Measurements from ENCODE around the gene SH3GL2. TPM values are rescaled to one million over a fixed set of nuclear protein-coding genes. Genes with fewer than 3 reads are reported as not detected.

SH3GL2 gene
- total and polyA plus RNA-seq, 4 donors: 0.06 to 0.08 TPM; not detected in 2

DNA sequence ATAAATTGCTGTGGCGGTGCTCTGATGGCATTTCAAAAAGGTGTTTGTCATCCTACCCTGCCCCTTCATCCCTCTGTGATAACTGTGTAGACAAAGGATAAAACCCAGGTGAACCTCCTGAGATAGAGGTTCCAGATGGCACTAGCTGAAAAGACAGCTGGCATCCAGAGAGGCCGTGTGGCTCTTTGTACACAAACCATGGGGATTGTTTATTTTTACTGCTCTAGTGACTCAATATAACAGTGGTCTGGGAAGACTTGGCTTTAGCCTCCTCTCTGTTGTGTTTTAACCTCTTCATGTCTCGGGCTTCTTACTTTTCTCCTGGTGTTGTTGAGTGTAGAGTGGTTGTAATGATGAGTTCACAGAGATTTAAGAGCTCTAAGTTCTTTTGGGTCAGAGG is 48.8 kb downstream of the SH3GL2 start:
- WGBS: 15% methylated on average over 3 of the region's 3 CpGs
- Histone ChIP-seq H3K9ac (ENCODE audit: low read depth in 1 of 2, low read length in 2 of 2) (no peak overlapping the region), H3K4me1 (ENCODE audit: control insufficient read depth in 4 of 4, insufficient read depth in 4 of 4, low read length in 3 of 4) (peaks cover 2 to 21% (median 20%) of the 10 kb centered on the region in 4 donors), H3K4me3 (ENCODE audit: low read depth in 1 of 3, low read length in 3 of 3) (no peak overlapping the region), H3K9me3 (ENCODE audit: control insufficient read depth in 4 of 4, low read length in 3 of 4) (no peaks in the 10 kb centered on the region), H3K36me3 (ENCODE audit: control insufficient read depth in 4 of 4, insufficient read depth in 3 of 4, low read depth in 1 of 4, low read length in 3 of 4) (no peaks in the 10 kb centered on the region), H3K27me3 (ENCODE audit: control insufficient read depth in 4 of 4, insufficient read depth in 4 of 4, low read length in 3 of 4) (no peaks in the 10 kb centered on the region), H3K27ac (ENCODE audit: low read depth in 1 of 2, low read length in 2 of 2) (no peak overlapping the region)
- TF ChIP-seq SP1 (IDR thresholded peaks at IDR 0.05): no peak
- no peak for TF ChIP-seq CTCF (IDR thresholded peaks at IDR 0.05; ENCODE audit: low read depth, low read length, missing input control)
- peak; percentile 60 for TF ChIP-seq FOXA2 (IDR thresholded peaks at IDR 0.05)
- TF ChIP-seq HNF4A (conservative IDR thresholded peaks at IDR 0.05): peak in 1 of 2 donors; percentile 43
- peak in 1 of 2 donors; percentile 58 for TF ChIP-seq RXRA (IDR thresholded peaks at IDR 0.05)
- no peak for DNase-seq (ENCODE audit: low spot score)

- H3K27ac ChIP-seq (ENCODE audit: low read depth in 1 of 2, low read length in 2 of 2): peak overlapping the region in 1 of 2 donors; percentile 22
- TF ChIP-seq, protein P1, sequence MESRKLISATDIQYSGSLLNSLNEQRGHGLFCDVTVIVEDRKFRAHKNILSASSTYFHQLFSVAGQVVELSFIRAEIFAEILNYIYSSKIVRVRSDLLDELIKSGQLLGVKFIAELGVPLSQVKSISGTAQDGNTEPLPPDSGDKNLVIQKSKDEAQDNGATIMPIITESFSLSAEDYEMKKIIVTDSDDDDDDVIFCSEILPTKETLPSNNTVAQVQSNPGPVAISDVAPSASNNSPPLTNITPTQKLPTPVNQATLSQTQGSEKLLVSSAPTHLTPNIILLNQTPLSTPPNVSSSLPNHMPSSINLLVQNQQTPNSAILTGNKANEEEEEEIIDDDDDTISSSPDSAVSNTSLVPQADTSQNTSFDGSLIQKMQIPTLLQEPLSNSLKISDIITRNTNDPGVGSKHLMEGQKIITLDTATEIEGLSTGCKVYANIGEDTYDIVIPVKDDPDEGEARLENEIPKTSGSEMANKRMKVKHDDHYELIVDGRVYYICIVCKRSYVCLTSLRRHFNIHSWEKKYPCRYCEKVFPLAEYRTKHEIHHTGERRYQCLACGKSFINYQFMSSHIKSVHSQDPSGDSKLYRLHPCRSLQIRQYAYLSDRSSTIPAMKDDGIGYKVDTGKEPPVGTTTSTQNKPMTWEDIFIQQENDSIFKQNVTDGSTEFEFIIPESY (IDR thresholded peaks at IDR 0.05): no peak
- TF ChIP-seq JUND (IDR thresholded peaks at IDR 0.05) (no peak), FOXA1 (IDR thresholded peaks at IDR 0.05) (no peak), NR2F2 (IDR thresholded peaks at IDR 0.05) (no peak), RAD21 (IDR thresholded peaks at IDR 0.05) (peak in 1 of 2 donors; percentile 22), HNF4G (IDR thresholded peaks at IDR 0.05) (no peak), GABPA (IDR thresholded peaks at IDR 0.05 in 1 of 2, conservative IDR thresholded peaks at IDR 0.05 in 1 of 2) (no peak), FOXA2 (IDR thresholded peaks at IDR 0.05) (no peak), HNF4A (conservative IDR thresholded peaks at IDR 0.05) (peak; percentile 15 to 56), YY1 (IDR thresholded peaks at IDR 0.05) (no peak), TAF1 (conservative IDR thresholded peaks at IDR 0.05) (no peak), MAX (IDR thresholded peaks at IDR 0.05) (no peak), EGR1 (IDR thresholded peaks at IDR 0.05; ENCODE audit: low read depth in 2 of 2) (no peak), RXRA (IDR thresholded peaks at IDR 0.05) (no peak), SP1 (IDR thresholded peaks at IDR 0.05) (no peak)
- TF ChIP-seq, protein P2, sequence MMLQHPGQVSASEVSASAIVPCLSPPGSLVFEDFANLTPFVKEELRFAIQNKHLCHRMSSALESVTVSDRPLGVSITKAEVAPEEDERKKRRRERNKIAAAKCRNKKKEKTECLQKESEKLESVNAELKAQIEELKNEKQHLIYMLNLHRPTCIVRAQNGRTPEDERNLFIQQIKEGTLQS (IDR thresholded peaks at IDR 0.05): no peak
- no peak overlapping the region for H3K4me3 ChIP-seq (ENCODE audit: low read depth in 1 of 3, low read length in 3 of 3)
- H3K4me1 ChIP-seq (ENCODE audit: control insufficient read depth in 4 of 4, insufficient read depth in 4 of 4, low read length in 3 of 4): peaks cover 2 to 21% (median 20%) of the 10 kb centered on the region in 4 donors
- no peaks in the 10 kb centered on the region for H3K9me3 ChIP-seq (ENCODE audit: control insufficient read depth in 4 of 4, low read length in 3 of 4)
- 41% methylated on average over 2 of the region's 2 CpGs for WGBS
- no peaks in the 10 kb centered on the region for H3K27me3 ChIP-seq (ENCODE audit: control insufficient read depth in 4 of 4, insufficient read depth in 4 of 4, low read length in 3 of 4)
- DNase-seq (ENCODE audit: low spot score): no peak
- H3K36me3 ChIP-seq (ENCODE audit: control insufficient read depth in 4 of 4, insufficient read depth in 3 of 4, low read depth in 1 of 4, low read length in 3 of 4): no peaks in the 10 kb centered on the region
- H3K9ac ChIP-seq (ENCODE audit: low read depth in 1 of 2, low read length in 2 of 2): no peak overlapping the region
These were observed 49.8 kb downstream of the SH3GL2 start for GRCh38 chr9:17628624-17629023.

All from liver (tissue), 9 donors.